CD14-positive monocyte (primary cell): Measurements from ENCODE around the gene CCNT2. TPM values are rescaled to one million over a fixed set of nuclear protein-coding genes. Genes with fewer than 3 reads are reported as not detected.
"Not testable (repeated sequence)": the region's sequence is repeated elsewhere in the genome, so short reads cannot be mapped to it uniquely, and the experiment has no call there.

Source experiments
- DNase-seq, 3 donors: peaks; one replicate each; pipeline ENCODE4 v3.0.0-alpha.2; 2011 to 2022
- H2AFZ ChIP-seq: 2 replicates; pipeline ENCODE4 v1.6.0; 2012; ENCODE audit warnings: mild to moderate bottlenecking, low read depth, low read length, inconsistent platforms; ENCODE audit not compliant: insufficient read depth, poor library complexity, severe bottlenecking
- H3K27ac ChIP-seq, 2 donors: 1 replicate in 1 of 2; 2 replicates in 1 of 2; pipeline ENCODE4 v1.5.1; 2012 to 2013; ENCODE audit warnings: low read length in 2 of 2, control low read depth in 1 of 2, inconsistent platforms in 1 of 2, low read depth in 1 of 2, mild to moderate bottlenecking in 1 of 2
- H3K27me3 ChIP-seq, 2 donors: one replicate each; pipeline versions ENCODE4 v1.6.0 to v1.6.1; 2011 to 2013; ENCODE audit warnings: low read length in 2 of 2; ENCODE audit not compliant: control insufficient read depth in 2 of 2, insufficient read depth in 2 of 2
- H3K36me3 ChIP-seq, 2 donors: replicated peaks in 1 of 2; 1 replicate in 1 of 2; 2 replicates in 1 of 2; pipeline versions ENCODE4 v1.5.1 to v1.6.1; 2012 to 2013; ENCODE audit warnings: low read length in 2 of 2, control low read depth in 1 of 2, inconsistent platforms in 1 of 2, mild to moderate bottlenecking in 1 of 2; ENCODE audit not compliant: insufficient read depth in 2 of 2, control insufficient read depth in 1 of 2
- H3K4me1 ChIP-seq, 2 donors: 1 replicate in 1 of 2; 2 replicates in 1 of 2; pipeline versions ENCODE4 v1.5.1 to v1.6.1; 2012 to 2013; ENCODE audit warnings: low read length in 2 of 2, control low read depth in 1 of 2, inconsistent platforms in 1 of 2, mild to moderate bottlenecking in 1 of 2, moderate library complexity in 1 of 2; ENCODE audit not compliant: insufficient read depth in 2 of 2, control insufficient read depth in 1 of 2
- H3K4me2 ChIP-seq: replicated peaks from 2 replicates; pipeline ENCODE3; 2012; ENCODE audit warnings: low read length, moderate library complexity, mild to moderate bottlenecking; ENCODE audit not compliant: poor library complexity, severe bottlenecking; ENCODE audit errors: extremely low read depth
- H3K4me3 ChIP-seq, 3 experiments: fragments of 200-600 bp in 1 of 3; sonication (generic) in 1 of 3; replicated peaks in 1 of 3; 1 replicate in 2 of 3; 2 replicates in 1 of 3; pipeline ENCODE4 v1.5.1; 2011 to 2013; ENCODE audit warnings: low read length in 3 of 3, mild to moderate bottlenecking in 3 of 3, control low read depth in 2 of 3, low read depth in 2 of 3, inconsistent platforms in 1 of 3, moderate library complexity in 1 of 3
- H3K79me2 ChIP-seq: 2 replicates; pipeline ENCODE4 v1.6.0; 2012; ENCODE audit warnings: mild to moderate bottlenecking, control low read depth, inconsistent platforms, low read length, moderate library complexity; ENCODE audit not compliant: insufficient read depth
- H3K9ac ChIP-seq: 2 replicates; pipeline ENCODE4 v1.6.0; 2017; ENCODE audit warnings: low read length, mild to moderate bottlenecking; ENCODE audit not compliant: insufficient read depth, poor library complexity, severe bottlenecking
- H3K9me3 ChIP-seq, 2 donors: replicated peaks in 1 of 2; 1 replicate in 1 of 2; 2 replicates in 1 of 2; pipeline versions ENCODE4 v1.5.1 to v1.6.1; 2012 to 2013; ENCODE audit warnings: low read length in 2 of 2, control low read depth in 1 of 2; ENCODE audit not compliant: control insufficient read depth in 1 of 2, insufficient read depth in 1 of 2
- H4K20me1 ChIP-seq: 2 replicates; pipeline ENCODE4 v1.6.0; 2012; ENCODE audit warnings: mild to moderate bottlenecking, low read length, control low read depth, moderate library complexity; ENCODE audit not compliant: insufficient read depth
- H3K27ac Mint-ChIP-seq, 7 donors: one replicate each; pipeline ENCODE4 v1.8.0; 2020; ENCODE audit warnings: mild to moderate bottlenecking in 7 of 7, mixed read lengths in 7 of 7, moderate library complexity in 6 of 7, inconsistent platforms in 2 of 7
- H3K27me3 Mint-ChIP-seq, 3 donors: one replicate each; pipeline ENCODE4 v1.8.0; 2021 to 2022; ENCODE audit warnings: low read depth in 3 of 3, mild to moderate bottlenecking in 3 of 3, mixed read lengths in 3 of 3, moderate library complexity in 3 of 3, inconsistent platforms in 1 of 3
- H3K36me3 Mint-ChIP-seq, 2 donors: one replicate each; pipeline ENCODE4 v1.8.0; 2020; ENCODE audit warnings: mixed read lengths in 2 of 2, inconsistent platforms in 1 of 2, mild to moderate bottlenecking in 1 of 2
- H3K4me1 Mint-ChIP-seq: one replicate; pipeline ENCODE4 v1.8.0; 2020; ENCODE audit warnings: mild to moderate bottlenecking, mixed read lengths
- H3K4me3 Mint-ChIP-seq, 2 donors: one replicate each; pipeline ENCODE4 v1.8.0; 2020; ENCODE audit warnings: mild to moderate bottlenecking in 2 of 2, mixed read lengths in 2 of 2, moderate library complexity in 1 of 2
- H3K9me3 Mint-ChIP-seq, 7 donors: one replicate each; pipeline ENCODE4 v1.8.0; 2020 to 2022; ENCODE audit warnings: mixed read lengths in 7 of 7, mild to moderate bottlenecking in 6 of 7, moderate library complexity in 6 of 7, inconsistent platforms in 2 of 7
- CTCF ChIP-seq: fragments of 200-600 bp; IDR thresholded peaks from one replicate; pipeline ENCODE4 v1.8.0; 2022; ENCODE audit warnings: antibody characterized with exemption, mild to moderate bottlenecking
- WGBS: methylation state at CpG from one replicate; pipeline ENCODE4 v1.1.5; 2013; ENCODE audit warnings: missing lambda C conversion rate; ENCODE audit not compliant: insufficient coverage; 5-methylcytosine and 5-hydroxymethylcytosine counted together
- intact Hi-C, 2 donors: fragments of 100-400 bp; cut with micrococcal nuclease; formaldehyde crosslinking; loops; one replicate each; pipeline versions ENCODE4 v1.15.0 to v1.15.1; 2023
- polyA plus RNA-seq, 3 donors: library from polyadenylated mRNA; depleted of rRNA in 1 of 3; unstranded in 2 of 3; stranded (reverse) in 1 of 3; fragments of 300-500 nt in 2 of 3; fragments of >200 nt in 1 of 3; fragmentation: Illumina TruSeq in 2 of 3; gene quantifications; 1 replicate in 2 of 3; 2 replicates in 1 of 3; pipeline ENCODE4 v1.2.3, GENCODE V29; 2012 to 2021

CCNT2 gene
- polyA plus RNA-seq, 3 donors: 8.3 to 20.5 (median 12.2) TPM

DNA sequence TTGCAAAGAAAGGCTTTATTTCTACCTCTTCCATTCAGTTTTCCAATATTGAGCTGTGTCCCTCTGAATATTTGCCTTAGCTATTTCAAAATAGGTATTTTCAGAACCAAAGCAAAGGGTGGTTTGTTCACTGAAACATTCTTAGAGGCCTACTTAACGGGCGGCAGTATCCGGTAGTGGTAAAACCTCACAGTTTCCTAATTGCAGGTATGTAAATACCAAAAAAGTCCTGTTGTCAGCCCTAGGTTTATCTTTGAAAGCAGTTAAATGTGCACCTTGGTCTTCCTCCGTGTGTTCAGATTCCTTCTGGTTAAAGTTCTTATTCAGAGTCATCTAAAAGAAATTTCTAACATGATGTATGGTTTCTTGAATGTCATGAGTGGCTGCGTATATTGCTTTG, 38.9 kb downstream of the CCNT2 start:
- H2AFZ ChIP-seq: no peak overlapping the region
- Mint-ChIP-seq H3K36me3 (peaks cover 43 to 50% of the 10 kb centered on the region in 2 donors), H3K4me1 (no peaks in the 10 kb centered on the region), H3K9me3 (no peaks in the 10 kb centered on the region), H3K27ac (no peak overlapping the region), H3K27me3 (peaks cover 0 to 4% (median 0%) of the 10 kb centered on the region in 3 donors), H3K4me3 (no peak overlapping the region)
- no peak for DNase-seq
- no peaks in the 10 kb centered on the region for H3K4me1 ChIP-seq
- WGBS: no CpG with 5 or more reads among the region's 5 CpGs
- intact Hi-C loops: no loop called here
- peaks cover 27% of the 10 kb centered on the region for H4K20me1 ChIP-seq
- TF ChIP-seq CTCF: no peak
- no peak overlapping the region for H3K4me2 ChIP-seq
- no peak overlapping the region for H3K9ac ChIP-seq
- H3K79me2 ChIP-seq: peaks cover 1% of the 10 kb centered on the region
- no peak overlapping the region for H3K27ac ChIP-seq
- peaks cover 57 to 60% of the 10 kb centered on the region in 2 donors for H3K36me3 ChIP-seq
- no peaks in the 10 kb centered on the region for H3K27me3 ChIP-seq
- H3K9me3 ChIP-seq: no peaks in the 10 kb centered on the region
- no peak overlapping the region for H3K4me3 ChIP-seq

GRCh38 chr2:134967166-134967565, 48.5 kb downstream of the CCNT2 start:
- H3K4me2 ChIP-seq, H3K36me3 Mint-ChIP-seq, H3K9ac ChIP-seq, H3K4me3 ChIP-seq, DNase-seq, H3K9me3 ChIP-seq, H3K27me3 Mint-ChIP-seq, H3K4me1 Mint-ChIP-seq, H3K4me1 ChIP-seq, H2AFZ ChIP-seq, H3K4me3 Mint-ChIP-seq, H3K27me3 ChIP-seq, H3K27ac ChIP-seq, H3K79me2 ChIP-seq, H3K36me3 ChIP-seq, H4K20me1 ChIP-seq, intact Hi-C loops: not testable (repeated sequence)
- peak overlapping the region in 1 of 7 donors; percentile 35 for H3K27ac Mint-ChIP-seq
- WGBS: 10% methylated on average over 4 of the region's 10 CpGs
- H3K9me3 Mint-ChIP-seq: peaks cover 12 to 25% (median 14%) of the 10 kb centered on the region in 7 donors
